Thoracic aorta (tissue), 2 donors: ENCODE measurements around the gene TOMM6. TPM values are rescaled to one million over a fixed set of nuclear protein-coding genes. Genes with fewer than 3 reads are reported as not detected.

Experiments
- ATAC-seq: fragments of 150-250 bp; one replicate; pipeline ENCODE4 v1.8.0; 2017; ENCODE audit warnings: low read depth; ENCODE audit not compliant: insufficient number of reproducible peaks, low FRiP score
- DNase-seq: peaks from one replicate; pipeline ENCODE4 v3.0.0-alpha.2; 2020; ENCODE audit warnings: low spot score
- H3K27ac ChIP-seq, 2 donors: fragments of 200-600 bp; sonication (generic); 1 replicate in 1 of 2; 2 replicates in 1 of 2; pipeline ENCODE4 v1.5.1; 2016; ENCODE audit warnings: mild to moderate bottlenecking in 2 of 2, moderate library complexity in 2 of 2
- H3K27me3 ChIP-seq: fragments of 200-600 bp; sonication (generic); replicated peaks from 2 replicates; pipeline ENCODE4 v1.6.0; 2016; ENCODE audit warnings: mild to moderate bottlenecking; ENCODE audit not compliant: insufficient read depth
- H3K36me3 ChIP-seq: fragments of 200-600 bp; sonication (generic); one replicate; pipeline ENCODE4 v1.5.1; 2016
- H3K4me1 ChIP-seq, 2 donors: fragments of 200-600 bp; sonication (generic); 1 replicate in 1 of 2; 2 replicates in 1 of 2; pipeline versions ENCODE4 v1.5.1 to v1.6.0; 2016; ENCODE audit warnings: low read depth in 2 of 2, mild to moderate bottlenecking in 1 of 2; ENCODE audit not compliant: control insufficient read depth in 1 of 2
- H3K4me3 ChIP-seq: fragments of 200-600 bp; sonication (generic); 2 replicates; pipeline ENCODE4 v1.5.1; 2016; ENCODE audit warnings: mild to moderate bottlenecking
- H3K9me3 ChIP-seq: fragments of 200-600 bp; sonication (generic); 2 replicates; pipeline ENCODE4 v1.5.1; 2016
- CTCF ChIP-seq: fragments of 200-600 bp; sonication (generic); IDR thresholded peaks from one replicate; pipeline ENCODE4 v1.5.1; 2019; ENCODE audit warnings: antibody characterized with exemption
- total RNA-seq, 2 donors: library from RNA; depleted of rRNA; stranded (reverse); fragments of >200 nt; gene quantifications; one replicate each; pipeline versions ENCODE4 v1.1.0 to v1.2.3, GENCODE V29; 2016

Gene TOMM6
- total RNA-seq, 2 donors from 2014 or later: 62.7 to 63.1 TPM

DNA sequence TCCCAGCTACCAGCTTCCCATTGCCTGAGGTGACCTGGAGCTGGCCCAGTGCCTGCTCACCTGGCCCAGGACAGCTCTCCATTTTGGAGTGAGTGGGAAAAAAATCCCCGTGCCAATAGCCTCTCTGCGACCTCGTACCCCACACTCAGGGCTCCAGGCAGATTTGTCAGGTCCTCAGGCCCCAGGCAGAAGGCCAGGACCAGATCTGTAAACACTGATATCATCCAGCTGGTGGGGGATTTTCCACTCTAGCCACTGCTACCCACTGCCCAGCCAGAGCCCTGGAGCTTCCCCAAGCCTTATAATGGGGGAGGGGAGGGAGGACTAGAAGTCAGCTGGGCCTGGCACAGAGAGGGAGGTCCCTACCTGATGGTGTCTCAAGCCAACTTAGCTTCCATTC, 39.0 kb upstream of the TOMM6 start:
- no peak for DNase-seq
- no peak overlapping the region for H3K4me3 ChIP-seq
- H3K9me3 ChIP-seq: no peaks in the 10 kb centered on the region
- no peak overlapping the region for H3K27ac ChIP-seq
- no peaks in the 10 kb centered on the region for H3K4me1 ChIP-seq
- TF ChIP-seq CTCF: no peak
- H3K27me3 ChIP-seq: no peaks in the 10 kb centered on the region
- H3K36me3 ChIP-seq: no peaks in the 10 kb centered on the region
- no peak for ATAC-seq

DNA sequence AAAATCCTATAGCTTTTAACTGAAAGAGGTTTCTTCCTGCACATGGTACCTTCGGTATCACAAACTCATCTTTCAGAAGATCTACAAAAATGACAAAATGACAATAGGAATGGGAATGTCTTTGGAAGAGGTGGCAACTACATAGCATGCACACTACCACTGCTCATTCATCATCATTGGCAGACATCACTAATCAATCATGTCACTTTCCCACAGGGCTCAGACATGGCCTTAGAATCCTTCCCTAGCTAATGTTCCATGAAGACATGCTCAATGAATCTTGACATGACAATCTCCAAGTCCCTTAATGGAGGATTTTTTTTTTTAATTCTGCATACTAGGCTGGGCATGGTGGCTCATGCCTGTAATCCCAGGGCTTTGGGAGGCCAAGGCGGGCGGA, 37.1 kb upstream of the TOMM6 start:
- no peak for TF ChIP-seq CTCF
- Histone ChIP-seq H3K27ac (no peak overlapping the region), H3K36me3 (no peaks in the 10 kb centered on the region), H3K9me3 (no peaks in the 10 kb centered on the region), H3K27me3 (no peaks in the 10 kb centered on the region), H3K4me3 (no peak overlapping the region), H3K4me1 (no peaks in the 10 kb centered on the region)
- ATAC-seq (no peak), DNase-seq (no peak)

DNA sequence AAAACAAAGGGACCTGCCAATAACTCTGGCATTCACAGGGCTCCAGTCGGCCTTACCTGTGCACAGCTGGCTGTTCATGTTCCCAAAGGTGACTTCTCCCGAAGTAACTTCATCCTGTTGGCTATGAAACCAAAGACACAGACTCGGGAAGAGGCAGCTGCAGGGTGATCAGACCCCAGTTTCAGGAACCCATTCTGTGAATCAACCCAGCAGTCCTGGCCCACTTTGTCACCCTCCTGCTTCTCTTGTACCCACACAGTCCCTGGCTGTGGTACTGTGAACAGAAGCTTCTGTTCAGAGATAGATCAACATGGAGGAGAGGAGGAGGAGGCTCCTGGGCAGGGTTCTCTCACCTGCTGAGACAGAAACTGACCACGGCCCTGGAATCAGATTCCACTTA, 31.6 kb upstream of the TOMM6 start:
- TF ChIP-seq CTCF: no peak
- H3K4me1 ChIP-seq: no peaks in the 10 kb centered on the region
- H3K36me3 ChIP-seq: no peaks in the 10 kb centered on the region
- no peaks in the 10 kb centered on the region for H3K27me3 ChIP-seq
- H3K27ac ChIP-seq: no peak overlapping the region
- no peak for DNase-seq
- no peak overlapping the region for H3K4me3 ChIP-seq
- no peak for ATAC-seq
- H3K9me3 ChIP-seq: no peaks in the 10 kb centered on the region

GRCh38 chr6:41756354-41756753, 31.1 kb upstream of the TOMM6 start:
- no peaks in the 10 kb centered on the region for H3K9me3 ChIP-seq
- H3K36me3 ChIP-seq: no peaks in the 10 kb centered on the region
- no peaks in the 10 kb centered on the region for H3K27me3 ChIP-seq
- no peaks in the 10 kb centered on the region for H3K4me1 ChIP-seq
- DNase-seq (no peak), ATAC-seq (no peak)
- no peak overlapping the region for H3K27ac ChIP-seq
- TF ChIP-seq CTCF: no peak
- H3K4me3 ChIP-seq: no peak overlapping the region

DNA sequence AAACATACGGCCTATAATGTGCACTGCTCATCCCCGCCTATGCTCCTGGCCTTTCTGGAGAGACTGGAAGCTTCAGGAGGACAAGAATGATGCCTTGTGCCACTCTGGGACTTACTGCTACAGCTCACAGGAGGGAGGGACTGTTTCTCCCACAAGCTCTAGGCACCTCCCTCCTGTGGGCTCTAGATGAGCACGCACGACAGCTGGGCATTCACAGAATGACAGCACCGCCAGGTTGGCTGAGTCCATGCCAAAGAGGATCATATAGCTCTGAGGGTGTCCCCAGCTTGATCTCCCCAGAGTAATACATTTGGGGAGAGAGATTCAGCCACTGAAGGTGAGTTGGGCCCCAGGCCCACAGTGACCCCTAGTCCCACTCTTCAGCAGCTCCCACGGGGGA, 30.2 kb upstream of the TOMM6 start:
- no peaks in the 10 kb centered on the region for H3K36me3 ChIP-seq
- no peaks in the 10 kb centered on the region for H3K4me1 ChIP-seq
- H3K4me3 ChIP-seq: no peak overlapping the region
- no peaks in the 10 kb centered on the region for H3K9me3 ChIP-seq
- DNase-seq (no peak), ATAC-seq (no peak)
- no peak for TF ChIP-seq CTCF
- H3K27me3 ChIP-seq: no peaks in the 10 kb centered on the region
- no peak overlapping the region for H3K27ac ChIP-seq
